SK-N-SH (cell line): ENCODE data around the gene ANP32A. TPM values are rescaled to one million over a fixed set of nuclear protein-coding genes. Genes with fewer than 3 reads are reported as not detected.

Source experiments
- CTCF ChIA-PET: fragments of 300-600, 350-600 bp; formaldehyde crosslinking; extraction: SDS; loops from one replicate; lab custom pipeline; 2021; lab: Yijun Ruan, JAX
- POLR2A ChIA-PET: fragments of 350-600 bp; sonication (Branson Sonifier 250); formaldehyde crosslinking; extraction: SDS; loops from one replicate; lab custom pipeline; 2020; ENCODE audit warnings: antibody characterized with exemption, inconsistent platforms; lab: Yijun Ruan, JAX
- DNase-seq: peaks from one replicate; pipeline ENCODE4 v3.0.0; 2012
- H2AFZ ChIP-seq: fragments of 200-600 bp; sonication (generic); 2 replicates; pipeline ENCODE4 v1.8.1; 2016; ENCODE audit warnings: antibody characterized with exemption, mild to moderate bottlenecking, low read depth
- H3F3A ChIP-seq: fragments of 200-600 bp; sonication (generic); replicated peaks from 2 replicates; pipeline ENCODE3; 2016; ENCODE audit warnings: antibody characterized with exemption, mild to moderate bottlenecking; ENCODE audit not compliant: insufficient read depth
- H3K27ac ChIP-seq, 2 experiments: fragments of 200-500 bp in 1 of 2; fragments of 200-600 bp in 1 of 2; sonication (Bioruptor generic) in 1 of 2; sonication (generic), shearing (Covaris generic) in 1 of 2; 2 replicates each; pipeline versions ENCODE4 v1.5.1 to v1.6.1; 2014 to 2016; ENCODE audit warnings: low read depth in 2 of 2, inconsistent platforms in 1 of 2, low read length in 1 of 2, mild to moderate bottlenecking in 1 of 2, mixed read lengths in 1 of 2
- H3K27me3 ChIP-seq: fragments of 200-600 bp; sonication (generic), shearing (Covaris generic); 2 replicates; pipeline ENCODE4 v1.6.1; 2016; ENCODE audit warnings: mixed run types; ENCODE audit not compliant: insufficient read depth
- H3K36me3 ChIP-seq, 2 experiments: fragments of 200-500 bp in 1 of 2; fragments of 200-600 bp in 1 of 2; sonication (Bioruptor generic) in 1 of 2; sonication (generic) in 1 of 2; replicated peaks in 1 of 2; 2 replicates each; pipeline versions ENCODE3 to v1.5.1; 2014 to 2016; ENCODE audit warnings: low read length in 1 of 2, mild to moderate bottlenecking in 1 of 2; ENCODE audit not compliant: insufficient read depth in 2 of 2, control insufficient read depth in 1 of 2
- H3K4me1 ChIP-seq, 2 experiments: fragments of 200-500 bp in 1 of 2; fragments of 200-600 bp in 1 of 2; sonication (Bioruptor generic) in 1 of 2; sonication (generic), shearing (Covaris generic) in 1 of 2; 2 replicates each; pipeline versions ENCODE4 v1.5.1 to v1.6.1; 2014 to 2016; ENCODE audit warnings: low read depth in 1 of 2, low read length in 1 of 2, mixed run types in 1 of 2; ENCODE audit not compliant: insufficient read depth in 2 of 2, control insufficient read depth in 1 of 2
- H3K4me2 ChIP-seq: fragments of 200-600 bp; sonication (generic), shearing (Covaris generic); 2 replicates; pipeline ENCODE4 v1.6.1; 2017; ENCODE audit warnings: mixed run types
- H3K4me3 ChIP-seq, 2 experiments: fragments of 200-500 bp in 1 of 2; fragments of 200-600 bp in 1 of 2; sonication (Bioruptor generic) in 1 of 2; sonication (generic), shearing (Covaris generic) in 1 of 2; 2 replicates each; pipeline versions ENCODE4 v1.5.1 to v1.8.1; 2014 to 2016; ENCODE audit warnings: low read depth in 2 of 2, inconsistent platforms in 1 of 2, low read length in 1 of 2, mild to moderate bottlenecking in 1 of 2, mixed read lengths in 1 of 2, moderate library complexity in 1 of 2
- H3K79me2 ChIP-seq: fragments of 200-600 bp; sonication (generic); 2 replicates; pipeline ENCODE4 v1.8.1; 2017; ENCODE audit warnings: mild to moderate bottlenecking; ENCODE audit not compliant: insufficient read depth
- H3K9ac ChIP-seq: fragments of 200-600 bp; sonication (generic); 2 replicates; pipeline ENCODE4 v1.6.1; 2017; ENCODE audit warnings: mixed run types
- H3K9me2 ChIP-seq: fragments of 200-600 bp; sonication (generic); 2 replicates; pipeline ENCODE4 v1.6.1; 2017; ENCODE audit warnings: mixed run types
- H3K9me3 ChIP-seq: fragments of 200-600 bp; sonication (generic); 2 replicates; pipeline ENCODE4 v1.6.1; 2017; ENCODE audit warnings: mixed run types, mild to moderate bottlenecking, moderate library complexity
- H4K20me1 ChIP-seq: fragments of 200-600 bp; sonication (generic); 2 replicates; pipeline ENCODE4 v1.6.1; 2017; ENCODE audit warnings: mild to moderate bottlenecking, mixed run types; ENCODE audit not compliant: insufficient read depth
- ELF1 ChIP-seq: IDR thresholded peaks from 2 replicates; pipeline ENCODE4 v1.4.0; 2012
- EP300 ChIP-seq, 2 experiments: IDR thresholded peaks; 2 replicates each; pipeline versions ENCODE4 v1.4.0 to v1.6.1; 2012; ENCODE audit warnings: borderline replicate concordance in 1 of 2, low read depth in 1 of 2, low read length in 1 of 2
- FOSL2 ChIP-seq: IDR thresholded peaks from 2 replicates; pipeline ENCODE4 v1.4.0; 2012; ENCODE audit warnings: low read depth, mild to moderate bottlenecking, moderate library complexity, borderline replicate concordance
- FOXJ3 ChIP-seq: sonication (generic); formaldehyde crosslinking; IDR thresholded peaks from 2 replicates; pipeline ENCODE4 v1.5.1; 2020; ENCODE audit warnings: mild to moderate bottlenecking, missing genetic modification reagents
- FOXM1 ChIP-seq: IDR thresholded peaks from 2 replicates; pipeline ENCODE4 v1.4.0; 2012; ENCODE audit warnings: low read depth, mild to moderate bottlenecking
- GABPA ChIP-seq: IDR thresholded peaks from 2 replicates; pipeline ENCODE4 v1.4.0; 2012; ENCODE audit warnings: low read depth, mild to moderate bottlenecking
- GATA2 ChIP-seq: sonication (generic); formaldehyde crosslinking; IDR thresholded peaks from 2 replicates; pipeline ENCODE4 v1.5.0; 2020; ENCODE audit warnings: mild to moderate bottlenecking, missing genetic modification reagents
- MEF2A ChIP-seq: IDR thresholded peaks from 2 replicates; pipeline ENCODE4 v1.4.0; 2012; ENCODE audit warnings: low read depth, borderline replicate concordance
- MXI1 ChIP-seq: IDR thresholded peaks from 2 replicates; pipeline ENCODE4 v1.6.1; 2012; ENCODE audit warnings: mild to moderate bottlenecking, low read depth, low read length, improper control_type of control experiment
- NFIC ChIP-seq: IDR thresholded peaks from 2 replicates; pipeline ENCODE4 v1.4.0; 2012; ENCODE audit warnings: borderline replicate concordance
- NRF1 ChIP-seq: IDR thresholded peaks from 2 replicates; pipeline ENCODE4 v1.6.1; 2012; ENCODE audit warnings: low read depth, mild to moderate bottlenecking, low read length
- TAF1 ChIP-seq: IDR thresholded peaks from 2 replicates; pipeline ENCODE4 v1.6.1; 2012; ENCODE audit warnings: low read depth, mild to moderate bottlenecking, low read length, moderate library complexity, borderline replicate concordance
- TCF12 ChIP-seq: IDR thresholded peaks from 2 replicates; pipeline ENCODE4 v1.4.0; 2012
- TEAD4 ChIP-seq: IDR thresholded peaks from 2 replicates; pipeline ENCODE4 v1.4.0; 2012; ENCODE audit warnings: mild to moderate bottlenecking, borderline replicate concordance; ENCODE audit not compliant: insufficient read depth
- YY1 ChIP-seq: IDR thresholded peaks from 2 replicates; pipeline ENCODE4 v1.4.0; 2012; ENCODE audit warnings: low read depth, mild to moderate bottlenecking
- WGBS: methylation state at CpG from one replicate; pipeline ENCODE4 v1.1.6; 2017; ENCODE audit warnings: low lambda C conversion rate; 5-methylcytosine and 5-hydroxymethylcytosine counted together
- polyA plus RNA-seq, 3 experiments: library from polyadenylated mRNA; depleted of rRNA; stranded (reverse); fragments of >200 nt; gene quantifications; 2 replicates each; pipeline ENCODE4 v1.2.3, GENCODE V29; 2012
- TF ChIP-seq, protein P1 (sequence below): IDR thresholded peaks from 2 replicates; pipeline ENCODE4 v1.4.0; 2012; ENCODE audit warnings: low read depth, borderline replicate concordance
- TF ChIP-seq, protein P2 (sequence below): fragments of 200-600 bp; sonication (generic); IDR thresholded peaks from 2 replicates; pipeline ENCODE4 v1.6.1; 2017; ENCODE audit warnings: antibody characterized with exemption, mild to moderate bottlenecking, moderate library complexity
- TF ChIP-seq, protein P3 (sequence below): fragments of 150-350 bp; IDR thresholded peaks from 2 replicates; pipeline ENCODE4 v1.6.1; 2017; ENCODE audit warnings: antibody characterized with exemption, low read length, low read depth, borderline replicate concordance
- TF ChIP-seq, protein P4 (sequence below): IDR thresholded peaks from 2 replicates; pipeline ENCODE4 v1.4.0; 2012; ENCODE audit warnings: low read depth, borderline replicate concordance

Gene ANP32A
- polyA plus RNA-seq, 1 of the 3 experiments (the other 2 are of a cell fraction), result 58.4 TPM

DNA sequence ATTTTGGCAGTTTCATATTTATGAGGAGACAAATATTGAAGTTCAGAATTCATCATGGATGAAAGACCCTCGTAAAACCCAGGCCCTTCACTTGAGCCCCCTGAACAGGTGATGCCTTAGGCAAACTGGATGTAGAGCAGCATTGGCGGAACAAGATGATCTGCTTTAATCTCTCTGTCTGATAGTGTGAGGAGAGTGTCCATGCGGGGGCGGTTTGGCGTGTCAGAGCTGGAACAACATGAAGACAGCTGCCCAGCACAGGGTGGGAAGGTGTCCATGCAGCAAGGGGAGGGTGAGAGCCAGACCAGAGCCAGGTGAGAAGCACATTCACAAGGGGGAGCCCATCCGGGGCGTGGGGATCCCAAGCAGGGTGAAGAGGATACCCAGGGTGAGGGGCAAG lies 31.8 kb upstream of the ANP32A start:
- H3F3A ChIP-seq, result no peaks in the 10 kb centered on the region
- H3K27me3 ChIP-seq, result peaks cover 8% of the 10 kb centered on the region; the same call in 1 of the 2 replicates
- H3K4me1 ChIP-seq, result peaks cover 0 to 12% of the 10 kb centered on the region in 2 experiments; a peak in 1 of 4 replicates
- H3K36me3 ChIP-seq, result no peaks in the 10 kb centered on the region
- DNase-seq, result no peak
- H3K4me3 ChIP-seq, result no peak overlapping the region
- peaks cover 6% of the 10 kb centered on the region for H3K9me3 ChIP-seq
- H3K79me2 ChIP-seq, result no peaks in the 10 kb centered on the region
- no peak overlapping the region for H2AFZ ChIP-seq
- H3K27ac ChIP-seq, result no peak overlapping the region
- no peak overlapping the region for H3K9ac ChIP-seq
- no peak overlapping the region for H3K4me2 ChIP-seq
- H3K9me2 ChIP-seq, result no peaks in the 10 kb centered on the region
- 70% methylated on average over 7 of the region's 7 CpGs for WGBS
- POLR2A ChIA-PET, result no interaction called here
- TF ChIP-seq NFIC (no peak), TCF12 (no peak), EP300 (IDR thresholded peaks at IDR 0.05; ENCODE audit: borderline replicate concordance in 1 of 2, low read depth in 1 of 2, low read length in 1 of 2) (no peak), GATA2 (CRISPR knock-in tag) (no peak), TEAD4 (no peak), MXI1 (no peak), FOSL2 (no peak), GABPA (no peak), NRF1 (no peak), FOXM1 (no peak), YY1 (no peak), ELF1 (no peak), TAF1 (no peak), MEF2A (no peak), FOXJ3 (CRISPR knock-in tag) (no peak)
- TF ChIP-seq, protein P1, sequence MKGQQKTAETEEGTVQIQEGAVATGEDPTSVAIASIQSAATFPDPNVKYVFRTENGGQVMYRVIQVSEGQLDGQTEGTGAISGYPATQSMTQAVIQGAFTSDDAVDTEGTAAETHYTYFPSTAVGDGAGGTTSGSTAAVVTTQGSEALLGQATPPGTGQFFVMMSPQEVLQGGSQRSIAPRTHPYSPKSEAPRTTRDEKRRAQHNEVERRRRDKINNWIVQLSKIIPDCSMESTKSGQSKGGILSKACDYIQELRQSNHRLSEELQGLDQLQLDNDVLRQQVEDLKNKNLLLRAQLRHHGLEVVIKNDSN, result no peak
- TF ChIP-seq, protein P2, sequence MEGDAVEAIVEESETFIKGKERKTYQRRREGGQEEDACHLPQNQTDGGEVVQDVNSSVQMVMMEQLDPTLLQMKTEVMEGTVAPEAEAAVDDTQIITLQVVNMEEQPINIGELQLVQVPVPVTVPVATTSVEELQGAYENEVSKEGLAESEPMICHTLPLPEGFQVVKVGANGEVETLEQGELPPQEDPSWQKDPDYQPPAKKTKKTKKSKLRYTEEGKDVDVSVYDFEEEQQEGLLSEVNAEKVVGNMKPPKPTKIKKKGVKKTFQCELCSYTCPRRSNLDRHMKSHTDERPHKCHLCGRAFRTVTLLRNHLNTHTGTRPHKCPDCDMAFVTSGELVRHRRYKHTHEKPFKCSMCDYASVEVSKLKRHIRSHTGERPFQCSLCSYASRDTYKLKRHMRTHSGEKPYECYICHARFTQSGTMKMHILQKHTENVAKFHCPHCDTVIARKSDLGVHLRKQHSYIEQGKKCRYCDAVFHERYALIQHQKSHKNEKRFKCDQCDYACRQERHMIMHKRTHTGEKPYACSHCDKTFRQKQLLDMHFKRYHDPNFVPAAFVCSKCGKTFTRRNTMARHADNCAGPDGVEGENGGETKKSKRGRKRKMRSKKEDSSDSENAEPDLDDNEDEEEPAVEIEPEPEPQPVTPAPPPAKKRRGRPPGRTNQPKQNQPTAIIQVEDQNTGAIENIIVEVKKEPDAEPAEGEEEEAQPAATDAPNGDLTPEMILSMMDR, result no peak
- TF ChIP-seq, protein P3, sequence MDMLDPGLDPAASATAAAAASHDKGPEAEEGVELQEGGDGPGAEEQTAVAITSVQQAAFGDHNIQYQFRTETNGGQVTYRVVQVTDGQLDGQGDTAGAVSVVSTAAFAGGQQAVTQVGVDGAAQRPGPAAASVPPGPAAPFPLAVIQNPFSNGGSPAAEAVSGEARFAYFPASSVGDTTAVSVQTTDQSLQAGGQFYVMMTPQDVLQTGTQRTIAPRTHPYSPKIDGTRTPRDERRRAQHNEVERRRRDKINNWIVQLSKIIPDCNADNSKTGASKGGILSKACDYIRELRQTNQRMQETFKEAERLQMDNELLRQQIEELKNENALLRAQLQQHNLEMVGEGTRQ, result no peak
- TF ChIP-seq, protein P4, sequence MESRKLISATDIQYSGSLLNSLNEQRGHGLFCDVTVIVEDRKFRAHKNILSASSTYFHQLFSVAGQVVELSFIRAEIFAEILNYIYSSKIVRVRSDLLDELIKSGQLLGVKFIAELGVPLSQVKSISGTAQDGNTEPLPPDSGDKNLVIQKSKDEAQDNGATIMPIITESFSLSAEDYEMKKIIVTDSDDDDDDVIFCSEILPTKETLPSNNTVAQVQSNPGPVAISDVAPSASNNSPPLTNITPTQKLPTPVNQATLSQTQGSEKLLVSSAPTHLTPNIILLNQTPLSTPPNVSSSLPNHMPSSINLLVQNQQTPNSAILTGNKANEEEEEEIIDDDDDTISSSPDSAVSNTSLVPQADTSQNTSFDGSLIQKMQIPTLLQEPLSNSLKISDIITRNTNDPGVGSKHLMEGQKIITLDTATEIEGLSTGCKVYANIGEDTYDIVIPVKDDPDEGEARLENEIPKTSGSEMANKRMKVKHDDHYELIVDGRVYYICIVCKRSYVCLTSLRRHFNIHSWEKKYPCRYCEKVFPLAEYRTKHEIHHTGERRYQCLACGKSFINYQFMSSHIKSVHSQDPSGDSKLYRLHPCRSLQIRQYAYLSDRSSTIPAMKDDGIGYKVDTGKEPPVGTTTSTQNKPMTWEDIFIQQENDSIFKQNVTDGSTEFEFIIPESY, result no peak
- CTCF ChIA-PET, result interaction anchor here (0.6 to 1.6 kb wide), 7 partner anchors 9 to 302 kb away, joined by 3 to 7 read pairs (median 3); no protein-coding TSS in a partner anchor
- no peaks in the 10 kb centered on the region for H4K20me1 ChIP-seq
